ENCODE measurements around the gene VDR.

VDR gene

GRCh38 chr12:47927346-47927745 lies 22.6 kb upstream of the VDR start:
- DNase-seq: no peak

- DNase-seq: no peak
Measured at GRCh38 chr12:47921907-47922306, 17.1 kb upstream of the VDR start.

GRCh38 chr12:47920913-47921312 lies 16.1 kb upstream of the VDR start:
- DNase-seq: no peak

- DNase-seq: no peak
Measured at GRCh38 chr12:47913081-47913480, 8.3 kb upstream of the VDR start.

- DNase-seq: no peak
Measured at GRCh38 chr12:47912556-47912955, 7.8 kb upstream of the VDR start.

GRCh38 chr12:47910981-47911380 lies 6.2 kb upstream of the VDR start:
- DNase-seq: no peak

- DNase-seq: no peak
Measured at GRCh38 chr12:47910486-47910885, 5.7 kb upstream of the VDR start.

- DNase-seq: no peak
Measured at GRCh38 chr12:47909839-47910465, 5.2 kb upstream of the VDR start.

- no peak for DNase-seq
Measured at GRCh38 chr12:47908738-47909137, 3.9 kb upstream of the VDR start.

GRCh38 chr12:47907851-47908454 lies 3.2 kb upstream of the VDR start:
- DNase-seq: no peak

GRCh38 chr12:47903927-47904712 lies 674 bp downstream of the VDR start:
- no peak for DNase-seq

GRCh38 chr12:47903151-47903611 lies 1.6 kb downstream of the VDR start:
- DNase-seq: no peak

GRCh38 chr12:47902131-47902639 lies 2.6 kb downstream of the VDR start:
- no peak for DNase-seq

GRCh38 chr12:47901718-47902093 lies 3.1 kb downstream of the VDR start:
- no peak for DNase-seq

- no peak for DNase-seq
Measured at GRCh38 chr12:47901063-47901717, 3.6 kb downstream of the VDR start.

GRCh38 chr12:47900131-47901062 lies 4.4 kb downstream of the VDR start:
- no peak for DNase-seq

GRCh38 chr12:47899466-47899865 lies 5.3 kb downstream of the VDR start:
- no peak for DNase-seq

- no peak for DNase-seq
Measured at GRCh38 chr12:47896633-47897032, 8.2 kb downstream of the VDR start.

- no peak for DNase-seq
Measured at GRCh38 chr12:47896022-47896421, 8.8 kb downstream of the VDR start.

GRCh38 chr12:47894652-47895051 lies 10.1 kb downstream of the VDR start:
- no peak for DNase-seq

GRCh38 chr12:47894068-47894467 lies 10.7 kb downstream of the VDR start:
- DNase-seq: no peak

GRCh38 chr12:47892819-47893218 lies 12.0 kb downstream of the VDR start:
- DNase-seq: no peak

Measured in SHP77 treated with DMSO at 0.1 percent for 48 hours (cell line).